GM12878 (cell line): ENCODE results near the gene MSH3. TPM values are rescaled to one million over a fixed set of nuclear protein-coding genes. Genes with fewer than 3 reads are reported as not detected.
A peak's percentile ranks its signal among the peaks of the same experiment; 100 is the strongest.

Source experiments
- ATAC-seq: fragments of 200-7000 bp; cut with Tn5 transposase; 3 replicates; pipeline ENCODE4 v1.9.1; 2020; ENCODE audit warnings: mild to moderate bottlenecking, moderate library complexity
- BruUV-seq: library from RNA; stranded (reverse); fragments of 400-500 nt; replicated peaks from 2 replicates; lab custom pipeline; 2021; lab: Mats Ljungman, UMichigan
- CTCF ChIA-PET: fragments of 300-600 bp; sonication (Branson Sonifier 250); formaldehyde crosslinking; extraction: SDS; loops from one replicate; lab custom pipeline; 2021; ENCODE audit warnings: inconsistent platforms; lab: Yijun Ruan, JAX
- POLR2A ChIA-PET: fragments of 350-600 bp; formaldehyde crosslinking; extraction: SDS; loops from one replicate; lab custom pipeline; 2021; ENCODE audit warnings: inconsistent platforms; lab: Charles Lee
- RAD21 ChIA-PET: fragments of 300-600 bp; sonication (Branson Sonifier 250); formaldehyde crosslinking; loops from one replicate; lab custom pipeline; 2023; ENCODE audit warnings: antibody characterized with exemption; ENCODE audit not compliant: unreplicated experiment; lab: Charles Lee
- SMC1A ChIA-PET: fragments of 300-600 bp; sonication (Branson Sonifier 250); formaldehyde crosslinking; loops from one replicate; lab custom pipeline; 2023; ENCODE audit not compliant: unreplicated experiment, uncharacterized antibody; lab: Charles Lee
- DNase-seq: peaks from one replicate; pipeline ENCODE4 v3.0.0-alpha.2; 2011; ENCODE audit warnings: low read depth, low spot score
- FAIRE-seq: peaks from 3 replicates; lab custom pipeline; 2011; peaks lifted over from hg19 to GRCh38; lab: Jason Lieb, UNC
- H2AFZ ChIP-seq: 2 replicates; pipeline ENCODE4 v1.6.0; 2011; ENCODE audit warnings: low read depth, low read length, control low read depth; ENCODE audit not compliant: control insufficient read depth
- H3K27ac ChIP-seq: 2 replicates; pipeline ENCODE4 v1.5.1; 2011; ENCODE audit warnings: control low read depth; ENCODE audit not compliant: control insufficient read depth, insufficient read depth
- H3K27me3 ChIP-seq, 2 experiments: replicated peaks in 1 of 2; 2 replicates each; pipeline versions ENCODE4 v1.6.0 to v1.6.1; 2011; ENCODE audit warnings: low read length in 1 of 2; ENCODE audit not compliant: control insufficient read depth in 2 of 2, insufficient read depth in 2 of 2
- H3K36me3 ChIP-seq, 2 experiments: 2 replicates each; pipeline ENCODE4 v1.5.1; 2011; ENCODE audit warnings: low read length in 1 of 2; ENCODE audit not compliant: control insufficient read depth in 2 of 2, insufficient read depth in 2 of 2
- H3K4me1 ChIP-seq: 2 replicates; pipeline ENCODE4 v1.6.1; 2011; ENCODE audit warnings: mild to moderate bottlenecking, low read length, moderate library complexity, mixed read lengths; ENCODE audit not compliant: control insufficient read depth, insufficient read depth
- H3K4me2 ChIP-seq: 2 replicates; pipeline ENCODE4 v1.6.0; 2011; ENCODE audit warnings: control low read depth; ENCODE audit not compliant: control insufficient read depth, insufficient read depth
- H3K4me3 ChIP-seq: fragments of 200-600 bp; sonication (generic); 2 replicates; pipeline ENCODE4 v1.5.1; 2016
- H3K79me2 ChIP-seq: 2 replicates; pipeline ENCODE4 v1.6.0; 2011; ENCODE audit warnings: low read length; ENCODE audit not compliant: control insufficient read depth, insufficient read depth
- H3K9ac ChIP-seq: 2 replicates; pipeline ENCODE4 v1.8.0; 2011; ENCODE audit warnings: low read length, control low read depth, mixed read lengths; ENCODE audit not compliant: control insufficient read depth, insufficient read depth
- H3K9me3 ChIP-seq: replicated peaks from 3 replicates; pipeline ENCODE4 v1.5.1; 2011; ENCODE audit warnings: mild to moderate bottlenecking, low read length; ENCODE audit not compliant: control insufficient read depth, insufficient read depth
- H4K20me1 ChIP-seq: 2 replicates; pipeline ENCODE4 v1.6.0; 2011; ENCODE audit not compliant: control insufficient read depth, insufficient read depth
- FOS ChIP-seq: IDR thresholded peaks from 3 replicates; pipeline ENCODE4 v1.6.1; 2011; ENCODE audit warnings: borderline replicate concordance; ENCODE audit not compliant: insufficient read length; ENCODE audit errors: extremely low read depth
- IKZF1 ChIP-seq: fragments of 450-650 bp; conservative IDR thresholded peaks from 2 replicates; pipeline ENCODE4 v1.6.1; 2017; ENCODE audit warnings: antibody characterized with exemption, mild to moderate bottlenecking
- PBX3 ChIP-seq: IDR thresholded peaks from 2 replicates; pipeline ENCODE4 v1.6.1; 2011; ENCODE audit warnings: mild to moderate bottlenecking, low read depth, low read length, moderate library complexity; ENCODE audit not compliant: insufficient replicate concordance
- PKNOX1 ChIP-seq: fragments of 450-650 bp; IDR thresholded peaks from 2 replicates; pipeline ENCODE4 v1.6.1; 2016; ENCODE audit warnings: mild to moderate bottlenecking
- POLR2AphosphoS5 ChIP-seq: IDR thresholded peaks from 2 replicates; pipeline ENCODE4 v1.6.1; 2011; ENCODE audit warnings: mild to moderate bottlenecking, low read length, inconsistent platforms
- RFX5 ChIP-seq: IDR thresholded peaks from 2 replicates; pipeline ENCODE4 v1.6.1; 2011; ENCODE audit warnings: low read depth, low read length, improper control_type of control experiment
- STAT1 ChIP-seq: fragments of 450-650 bp; conservative IDR thresholded peaks from 2 replicates; pipeline ENCODE4 v1.6.1; 2014; ENCODE audit warnings: antibody characterized with exemption, mild to moderate bottlenecking
- ZBTB33 ChIP-seq: fragments of 450-650 bp; IDR thresholded peaks from 2 replicates; pipeline ENCODE4 v1.6.1; 2017; ENCODE audit warnings: mild to moderate bottlenecking
- ZNF207 ChIP-seq: fragments of 450-650 bp; IDR thresholded peaks from 2 replicates; pipeline ENCODE4 v1.6.1; 2014; ENCODE audit warnings: antibody characterized with exemption, mild to moderate bottlenecking, borderline replicate concordance
- WGBS: methylation state at CpG from one replicate; pipeline ENCODE4 v1.1.6; 2016; ENCODE audit warnings: low lambda C conversion rate; ENCODE audit not compliant: insufficient replicate concordance, insufficient coverage; ENCODE audit errors: missing lambda C conversion rate; 5-methylcytosine and 5-hydroxymethylcytosine counted together
- in situ Hi-C: fragments of 300-500 bp; cut with MboI; formaldehyde crosslinking; loops from 9 replicates; pipeline ENCODE4 v1.14.3; 2018; ENCODE audit warnings: mixed read lengths
- intact Hi-C: fragments of 100-400 bp; cut with micrococcal nuclease; formaldehyde crosslinking; loops from one replicate; pipeline ENCODE4 v1.14.2; 2022; ENCODE audit not compliant: unreplicated experiment
- polyA plus RNA-seq, 11 experiments: library from polyadenylated mRNA; depleted of rRNA in 4 of 11; unstranded in 6 of 11; stranded (reverse) in 5 of 11; fragments of >200 nt; fragmentation: Nextera tagmentation in 4 of 11; fragmentation: Illumina TruSeq in 1 of 11; extraction: Ambion mirVana in 4 of 11; extraction: Trizol in 1 of 11; gene quantifications; 1 replicate in 1 of 11; 2 replicates in 10 of 11; pipeline versions ENCODE4 v1.2.1 to v1.2.3, GENCODE V29; 2011 to 2016; ENCODE audit warnings: inconsistent platforms in 2 of 11, missing spikeins in 2 of 11, low read depth in 1 of 11
- total RNA-seq, 4 experiments: library from RNA; depleted of rRNA in 3 of 4; stranded (reverse); fragments of >200 nt in 3 of 4; fragmentation: Illumina TruSeq in 1 of 4; extraction: Trizol in 1 of 4; gene quantifications; 2 replicates each; pipeline versions ENCODE4 v1.2.1 to v1.2.3, GENCODE V29; 2013 to 2021

Gene MSH3
- total and polyA plus RNA-seq, 10 of the 15 experiments (the other 5 are each of a cell fraction or from before 2014, with no cell fraction given) = 4.7 to 17.5 (median 12.2) TPM

GRCh38 chr5:80810425-80810824, 156.0 kb downstream of the MSH3 start:
- POLR2A ChIA-PET = no interaction called here

GRCh38 chr5:80816590-80816989, 162.1 kb downstream of the MSH3 start:
- intact Hi-C loops (no loop called here), in situ Hi-C loops (no loop called here)
- H3K27ac ChIP-seq = no peak overlapping the region
- RAD21 ChIA-PET = no interaction called here
- H3K9ac ChIP-seq = no peak overlapping the region
- SMC1A ChIA-PET = interaction anchor here (1.2 to 1.3 kb wide), 2 partner anchors 9 to 129 kb away, joined by 4 read pairs; no protein-coding TSS in a partner anchor
- 100% methylated on average over 3 of the region's 3 CpGs for WGBS
- TF ChIP-seq PBX3 (no peak), IKZF1 (no peak), ZNF207 (no peak), RFX5 (no peak), POLR2AphosphoS5 (no peak), ZBTB33 (no peak), FOS (no peak)
- TF ChIP-seq, all 136 proteins: peak for 0
- CTCF ChIA-PET = no interaction called here
- Histone ChIP-seq H3K79me2 (no peaks in the 10 kb centered on the region), H4K20me1 (no peaks in the 10 kb centered on the region), H3K4me1 (no peaks in the 10 kb centered on the region), H3K36me3 (peaks cover 0 to 5% of the 10 kb centered on the region in 2 experiments; a peak in 1 of 4 replicates), H3K9me3 (no peaks in the 10 kb centered on the region), H2AFZ (no peak overlapping the region), H3K4me3 (no peak overlapping the region), H3K4me2 (no peak overlapping the region), H3K27me3 (no peaks in the 10 kb centered on the region)
- no TSS peak for BruUV-seq
- FAIRE-seq (no peak), ATAC-seq (no peak), DNase-seq (no peak)
- POLR2A ChIA-PET = no interaction called here

More at GRCh38 chr5:80810425-80810824, 156.0 kb downstream of the MSH3 start:
- ATAC-seq = no peak
- DNase-seq = no peak
- H3K4me1 ChIP-seq = no peaks in the 10 kb centered on the region
- no peak overlapping the region for H3K9ac ChIP-seq
- H3K9me3 ChIP-seq = no peaks in the 10 kb centered on the region
- FAIRE-seq = peak; percentile 38
- H3K4me3 ChIP-seq = no peak overlapping the region
- in situ Hi-C loops = no loop called here
- RAD21 ChIA-PET = no interaction called here
- no peaks in the 10 kb centered on the region for H4K20me1 ChIP-seq
- SMC1A ChIA-PET = interaction anchor here (0.7 kb wide), 1 partner anchor 242 kb away, joined by 3 read pairs; no protein-coding TSS in a partner anchor
- no TSS peak for BruUV-seq
- H3K27ac ChIP-seq = no peak overlapping the region
- TF ChIP-seq PKNOX1 (0 out of 2 replicates have a peak, but pooled peaks have one; percentile 34), STAT1 (no peak)
- TF ChIP-seq, all 136 proteins: peak for 1
- Histone ChIP-seq H2AFZ (no peak overlapping the region), H3K27me3 (no peaks in the 10 kb centered on the region), H3K36me3 (peaks cover 0 to 5% of the 10 kb centered on the region in 2 experiments; a peak in 3 of 4 replicates), H3K79me2 (no peaks in the 10 kb centered on the region), H3K4me2 (no peak overlapping the region)
- WGBS = 100% methylated on average over 1 of the region's 1 CpG
- intact Hi-C loops = no loop called here
- CTCF ChIA-PET = no interaction called here
